Subcutaneous abdominal adipose tissue (tissue), 5 donors: ENCODE data around the gene HSPH1.

Experiments
- H3K27ac ChIP-seq: one replicate; pipeline ENCODE4 v1.7.0; 2013; ENCODE audit warnings: low read depth, mild to moderate bottlenecking, inconsistent platforms, low read length, moderate library complexity
- H3K27me3 ChIP-seq, 5 donors: one replicate each; pipeline ENCODE4 v1.7.0; 2013; ENCODE audit warnings: low read length in 5 of 5, inconsistent platforms in 1 of 5; ENCODE audit not compliant: control insufficient read depth in 5 of 5, insufficient read depth in 4 of 5
- H3K36me3 ChIP-seq, 5 donors: one replicate each; pipeline ENCODE4 v1.7.0; 2013; ENCODE audit warnings: low read length in 5 of 5; ENCODE audit not compliant: control insufficient read depth in 5 of 5, insufficient read depth in 5 of 5
- H3K4me1 ChIP-seq, 5 donors: one replicate each; pipeline ENCODE4 v1.7.0; 2013; ENCODE audit warnings: low read length in 5 of 5, mild to moderate bottlenecking in 3 of 5, moderate library complexity in 1 of 5; ENCODE audit not compliant: control insufficient read depth in 5 of 5, insufficient read depth in 5 of 5
- H3K4me3 ChIP-seq, 5 donors: one replicate each; pipeline ENCODE4 v1.7.0; 2013; ENCODE audit warnings: low read length in 5 of 5, low read depth in 1 of 5
- H3K9ac ChIP-seq, 5 donors: one replicate each; pipeline ENCODE4 v1.7.0; 2013; ENCODE audit warnings: low read length in 5 of 5, mild to moderate bottlenecking in 4 of 5, moderate library complexity in 3 of 5
- H3K9me3 ChIP-seq, 5 donors: one replicate each; pipeline ENCODE4 v1.7.0; 2013; ENCODE audit warnings: low read length in 5 of 5; ENCODE audit not compliant: control insufficient read depth in 5 of 5
- donor health status: healthy.
- donor health status: healthy.
- donor health status: healthy.
- donor health status: healthy.
- donor health status: healthy.

The HSPH1 gene

DNA sequence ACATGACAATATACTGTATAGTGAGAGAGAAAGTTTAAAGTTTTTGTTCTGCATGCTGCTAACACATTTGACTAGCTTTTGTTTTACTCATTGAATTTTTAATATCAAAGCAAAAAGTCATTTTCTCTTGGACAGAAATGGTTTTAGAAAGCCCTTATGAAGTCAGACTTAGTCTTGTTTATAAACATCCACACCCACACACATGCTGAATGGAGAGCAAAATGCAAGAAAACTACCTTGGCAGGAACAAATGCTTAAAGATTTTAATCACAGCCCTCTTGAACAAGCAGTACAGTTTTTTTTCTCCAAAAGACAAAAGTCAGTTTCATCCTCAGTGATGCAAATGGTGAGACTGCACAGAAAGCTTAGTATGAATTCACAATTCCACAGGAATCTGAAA lies 25.0 kb downstream of the HSPH1 start:
- Histone ChIP-seq H3K4me3 (no peak overlapping the region), H3K4me1 (peaks cover 0 to 12% (median 10%) of the 10 kb centered on the region in 5 donors), H3K27ac (no peak overlapping the region), H3K9me3 (no peaks in the 10 kb centered on the region), H3K27me3 (no peaks in the 10 kb centered on the region), H3K36me3 (peaks cover 29 to 59% (median 49%) of the 10 kb centered on the region in 5 donors), H3K9ac (no peak overlapping the region)

DNA sequence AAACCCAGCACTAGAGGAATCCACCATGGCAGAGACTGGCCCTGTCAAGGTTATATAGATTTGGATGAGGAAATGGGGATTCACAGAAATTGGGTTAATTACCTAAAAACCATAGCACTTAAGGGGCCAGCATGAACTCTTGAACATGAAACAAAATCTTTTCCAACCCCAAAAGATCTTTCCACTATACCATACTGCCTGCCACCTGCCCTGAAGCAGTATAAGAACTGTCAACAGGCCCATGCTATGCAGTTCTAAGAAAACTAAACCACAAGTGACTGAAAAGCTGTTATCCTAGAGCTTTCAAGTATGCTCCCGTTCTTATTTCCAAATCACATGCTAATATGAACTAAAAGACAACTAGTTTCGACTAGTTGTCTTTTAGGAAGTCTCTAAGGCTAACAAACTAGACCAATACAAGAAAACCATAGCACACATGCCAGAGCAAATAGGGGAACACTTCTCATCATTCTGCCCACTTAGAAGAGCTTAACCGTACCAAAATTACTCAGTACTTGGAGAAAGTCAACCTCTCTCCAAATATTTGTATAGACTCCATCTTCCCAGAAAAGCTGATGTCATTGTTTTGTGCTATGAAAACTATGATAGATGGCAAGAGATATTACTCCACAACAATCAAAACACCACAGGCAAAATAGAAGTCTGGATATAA lies 27.5 kb downstream of the HSPH1 start:
- H3K27ac ChIP-seq = no peak overlapping the region
- peaks cover 0 to 9% (median 8%) of the 10 kb centered on the region in 5 donors for H3K4me1 ChIP-seq
- no peak overlapping the region for H3K4me3 ChIP-seq
- peaks cover 22 to 43% (median 31%) of the 10 kb centered on the region in 5 donors for H3K36me3 ChIP-seq
- H3K9ac ChIP-seq = no peak overlapping the region
- H3K9me3 ChIP-seq = no peaks in the 10 kb centered on the region
- H3K27me3 ChIP-seq = peaks cover 0 to 10% (median 7%) of the 10 kb centered on the region in 5 donors

DNA sequence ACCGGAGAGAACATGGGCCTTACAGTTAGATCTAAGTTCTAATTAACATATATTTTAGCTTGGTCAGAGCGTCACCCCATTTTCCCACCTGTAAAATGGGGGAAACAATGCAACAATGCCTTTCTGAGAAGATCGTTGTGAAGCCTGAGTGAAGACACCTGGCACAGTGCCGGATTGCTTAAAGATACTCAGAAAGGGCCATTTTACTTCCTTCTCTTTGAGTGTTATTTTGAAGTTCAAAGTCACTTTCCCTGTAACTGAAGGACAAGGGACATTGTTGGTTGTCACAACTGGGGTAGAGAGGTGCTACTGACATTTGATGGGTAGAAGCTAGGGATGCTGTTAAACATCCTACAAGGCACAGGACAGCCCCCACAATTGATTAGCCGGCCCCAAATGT lies 28.1 kb downstream of the HSPH1 start:
- peaks cover 0 to 13% (median 7%) of the 10 kb centered on the region in 5 donors for H3K27me3 ChIP-seq
- no peak overlapping the region for H3K4me3 ChIP-seq
- H3K9ac ChIP-seq = no peak overlapping the region
- H3K27ac ChIP-seq = no peak overlapping the region
- no peaks in the 10 kb centered on the region for H3K9me3 ChIP-seq
- peaks cover 0 to 5% (median 4%) of the 10 kb centered on the region in 5 donors for H3K4me1 ChIP-seq
- peaks cover 17 to 40% (median 30%) of the 10 kb centered on the region in 5 donors for H3K36me3 ChIP-seq

DNA sequence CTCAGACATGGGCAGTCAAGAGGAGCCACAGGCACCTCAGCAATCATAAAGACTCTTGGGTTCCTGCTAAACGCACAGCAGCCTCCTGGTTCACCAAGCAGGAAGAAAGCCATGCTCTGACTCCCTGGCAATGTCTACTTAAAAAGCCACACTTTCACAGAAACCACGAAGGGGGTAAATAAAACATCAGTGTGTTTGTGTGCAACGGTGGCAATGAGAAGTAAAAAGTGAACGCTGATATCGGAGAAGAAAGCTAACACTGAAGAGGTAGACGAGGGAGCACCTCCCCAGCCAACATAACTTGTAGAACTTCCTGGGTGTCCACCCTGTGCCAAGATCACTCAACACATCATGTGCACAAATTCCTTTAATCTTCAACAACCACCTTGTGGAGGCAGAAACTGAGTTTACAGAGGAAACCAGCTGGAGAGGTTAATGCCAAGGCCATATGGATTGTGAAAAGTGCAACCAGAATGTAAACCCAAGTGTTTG lies 30.2 kb downstream of the HSPH1 start:
- peaks cover 0 to 16% (median 13%) of the 10 kb centered on the region in 5 donors for H3K27me3 ChIP-seq
- no peak overlapping the region for H3K9ac ChIP-seq
- no peak overlapping the region for H3K4me3 ChIP-seq
- peaks cover 0 to 1% (median 0%) of the 10 kb centered on the region in 5 donors for H3K9me3 ChIP-seq
- H3K4me1 ChIP-seq = no peaks in the 10 kb centered on the region
- no peak overlapping the region for H3K27ac ChIP-seq
- peaks cover 0 to 19% (median 9%) of the 10 kb centered on the region in 5 donors for H3K36me3 ChIP-seq

DNA sequence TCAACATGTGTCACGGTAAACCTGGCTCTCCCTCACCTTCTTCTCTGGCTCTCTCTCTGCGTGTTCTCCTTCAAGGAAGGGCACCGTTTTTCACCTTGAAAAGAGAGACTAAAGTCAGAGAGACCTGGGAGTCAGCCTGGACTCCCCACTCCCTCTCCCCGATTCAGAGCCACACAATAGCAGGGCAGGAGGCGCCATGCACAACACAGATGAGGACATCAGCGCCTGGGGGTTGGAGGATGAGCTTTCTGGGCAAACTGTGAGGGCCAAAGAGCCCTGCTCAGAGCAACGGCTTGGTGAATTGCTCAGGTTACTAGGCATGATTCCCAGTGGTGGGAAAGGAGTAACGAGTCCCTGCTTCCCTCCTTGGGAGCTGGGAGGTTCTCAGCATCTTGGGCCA lies 32.3 kb downstream of the HSPH1 start:
- H3K4me1 ChIP-seq = no peaks in the 10 kb centered on the region
- H3K36me3 ChIP-seq = peaks cover 0 to 6% (median 0%) of the 10 kb centered on the region in 5 donors
- no peak overlapping the region for H3K9ac ChIP-seq
- H3K27me3 ChIP-seq = peaks cover 0 to 28% (median 20%) of the 10 kb centered on the region in 5 donors
- peaks cover 0 to 3% (median 0%) of the 10 kb centered on the region in 5 donors for H3K9me3 ChIP-seq
- no peak overlapping the region for H3K27ac ChIP-seq
- no peak overlapping the region for H3K4me3 ChIP-seq

DNA sequence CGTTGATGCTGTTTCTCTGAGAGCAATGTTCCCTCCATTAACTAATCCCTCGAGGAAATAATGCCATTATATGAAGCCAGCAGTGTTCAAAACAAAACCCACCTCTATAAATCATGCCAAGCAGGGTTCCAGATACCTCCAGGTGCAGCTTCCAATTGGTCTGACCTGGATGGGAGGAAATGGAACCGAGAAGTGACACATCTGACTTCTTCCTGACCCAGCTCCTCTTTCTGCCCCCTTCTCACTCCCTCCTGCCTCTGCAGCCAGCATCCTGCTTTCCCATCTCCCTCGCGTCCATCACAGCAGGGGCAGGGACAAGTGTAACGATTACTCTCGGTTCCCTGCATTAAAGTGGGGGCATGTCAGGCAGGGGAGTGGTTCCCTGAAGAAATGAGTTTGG lies 37.5 kb downstream of the HSPH1 start:
- Histone ChIP-seq H3K27ac (no peak overlapping the region), H3K9me3 (peaks cover 0 to 3% (median 0%) of the 10 kb centered on the region in 5 donors), H3K9ac (no peak overlapping the region), H3K27me3 (peaks cover 0 to 44% (median 20%) of the 10 kb centered on the region in 5 donors), H3K36me3 (no peaks in the 10 kb centered on the region), H3K4me1 (no peaks in the 10 kb centered on the region), H3K4me3 (no peak overlapping the region)

DNA sequence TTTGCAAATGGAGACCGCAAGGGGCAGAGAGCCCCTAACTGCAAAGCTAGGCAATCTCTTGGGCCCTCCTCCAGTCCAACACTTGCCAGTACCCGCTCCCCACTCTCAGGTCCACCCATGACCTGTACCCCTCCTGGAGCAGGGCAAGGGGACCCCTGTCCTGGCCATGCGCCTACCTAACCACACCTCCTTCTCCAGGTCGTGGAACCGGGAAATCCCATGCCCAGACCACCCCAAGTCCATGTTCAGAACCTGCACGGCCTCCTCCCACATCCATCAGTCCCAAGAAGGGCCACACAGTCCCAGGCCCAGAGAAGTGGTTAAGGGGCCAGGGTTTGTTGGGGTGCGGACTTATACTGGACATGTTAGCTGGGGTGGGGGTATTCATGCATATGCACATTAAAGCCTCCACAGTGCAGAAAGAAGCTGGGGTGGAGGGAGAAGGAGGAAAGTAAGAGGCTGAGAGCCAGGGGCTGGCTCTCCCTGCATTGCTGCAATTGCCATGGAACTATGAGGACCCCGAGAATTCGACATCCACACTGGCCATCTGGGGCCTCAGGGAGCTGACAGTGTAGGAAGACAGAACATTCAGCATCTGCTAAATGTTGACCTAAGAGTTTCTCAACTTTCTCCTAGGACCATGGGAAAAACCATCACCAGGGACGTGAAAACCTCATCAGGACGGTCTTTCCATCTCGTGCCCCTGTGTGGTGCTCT lies 39.0 kb downstream of the HSPH1 start:
- Histone ChIP-seq H3K27ac (no peak overlapping the region), H3K4me1 (no peaks in the 10 kb centered on the region), H3K4me3 (no peak overlapping the region), H3K27me3 (peaks cover 4 to 53% (median 31%) of the 10 kb centered on the region in 5 donors), H3K36me3 (no peaks in the 10 kb centered on the region), H3K9me3 (peaks cover 0 to 3% (median 0%) of the 10 kb centered on the region in 5 donors), H3K9ac (no peak overlapping the region)

DNA sequence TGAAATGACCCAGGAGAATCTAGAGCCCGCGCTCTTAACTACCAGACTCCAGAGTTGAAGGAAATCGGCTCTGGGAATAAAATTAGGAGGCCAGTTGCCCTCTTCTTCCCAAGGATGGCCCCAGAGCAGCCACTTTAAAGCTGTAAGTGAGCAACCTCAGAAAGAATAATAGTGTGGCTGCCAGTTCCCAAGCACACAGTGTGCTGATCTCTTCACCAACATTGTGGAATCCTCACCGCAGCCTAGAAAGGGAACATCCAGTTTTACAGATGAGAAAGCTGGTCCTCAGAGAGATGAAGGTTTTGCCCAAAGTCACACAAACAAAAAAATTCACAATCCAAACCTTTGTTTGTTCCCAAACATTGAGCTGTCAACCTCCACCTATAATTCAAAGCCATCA lies 39.6 kb downstream of the HSPH1 start:
- H3K9ac ChIP-seq = no peak overlapping the region
- H3K27ac ChIP-seq = no peak overlapping the region
- H3K4me1 ChIP-seq = no peaks in the 10 kb centered on the region
- peaks cover 0 to 3% (median 0%) of the 10 kb centered on the region in 5 donors for H3K9me3 ChIP-seq
- no peak overlapping the region for H3K4me3 ChIP-seq
- no peaks in the 10 kb centered on the region for H3K36me3 ChIP-seq
- H3K27me3 ChIP-seq = peaks cover 4 to 50% (median 32%) of the 10 kb centered on the region in 5 donors

DNA sequence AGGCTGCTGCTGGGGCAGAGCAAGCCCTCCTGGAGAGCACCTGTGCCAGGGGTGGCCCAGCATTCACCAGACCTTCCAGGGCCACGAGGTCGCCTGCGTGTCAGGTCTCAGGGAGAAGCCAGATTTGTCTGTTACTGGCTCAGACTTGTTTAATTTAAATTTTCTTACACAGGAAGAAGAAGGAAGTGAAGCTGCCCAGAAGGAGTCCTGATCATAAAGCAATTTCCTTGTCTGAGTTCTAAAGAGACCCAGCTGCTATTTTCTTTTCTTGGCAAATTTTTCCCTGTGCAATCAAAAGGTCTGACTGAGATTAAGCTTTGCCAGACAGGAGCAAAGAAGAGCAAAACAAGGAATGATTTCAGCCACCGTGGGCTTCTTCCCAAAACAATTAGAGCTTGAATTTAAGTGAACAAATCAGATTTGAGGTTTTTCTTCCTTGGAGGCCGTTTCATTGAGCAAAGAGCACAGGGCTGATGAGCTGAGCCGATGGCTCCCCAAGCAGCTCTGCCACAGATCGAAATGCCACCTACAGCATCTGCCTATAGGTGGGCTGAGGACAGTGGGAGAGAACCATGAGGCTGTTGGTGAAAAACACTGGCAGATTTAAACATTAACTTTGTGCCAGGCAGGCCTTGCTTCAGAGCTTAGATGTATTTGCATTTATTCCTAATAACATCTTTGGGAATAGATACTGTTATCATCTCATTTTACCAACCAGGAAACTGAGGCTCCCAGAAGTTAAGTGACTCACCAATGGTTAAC lies 40.1 kb downstream of the HSPH1 start:
- Histone ChIP-seq H3K36me3 (no peaks in the 10 kb centered on the region), H3K27me3 (peaks cover 4 to 49% (median 32%) of the 10 kb centered on the region in 5 donors), H3K4me3 (no peak overlapping the region), H3K4me1 (no peaks in the 10 kb centered on the region), H3K9me3 (peaks cover 0 to 3% (median 0%) of the 10 kb centered on the region in 5 donors), H3K27ac (no peak overlapping the region), H3K9ac (no peak overlapping the region)
